Measurements from ENCODE around the gene SP9.
"Not testable (repeated sequence)": the region's sequence is repeated elsewhere in the genome, so short reads cannot be mapped to it uniquely, and the experiment has no call there.

SP9 gene

DNA sequence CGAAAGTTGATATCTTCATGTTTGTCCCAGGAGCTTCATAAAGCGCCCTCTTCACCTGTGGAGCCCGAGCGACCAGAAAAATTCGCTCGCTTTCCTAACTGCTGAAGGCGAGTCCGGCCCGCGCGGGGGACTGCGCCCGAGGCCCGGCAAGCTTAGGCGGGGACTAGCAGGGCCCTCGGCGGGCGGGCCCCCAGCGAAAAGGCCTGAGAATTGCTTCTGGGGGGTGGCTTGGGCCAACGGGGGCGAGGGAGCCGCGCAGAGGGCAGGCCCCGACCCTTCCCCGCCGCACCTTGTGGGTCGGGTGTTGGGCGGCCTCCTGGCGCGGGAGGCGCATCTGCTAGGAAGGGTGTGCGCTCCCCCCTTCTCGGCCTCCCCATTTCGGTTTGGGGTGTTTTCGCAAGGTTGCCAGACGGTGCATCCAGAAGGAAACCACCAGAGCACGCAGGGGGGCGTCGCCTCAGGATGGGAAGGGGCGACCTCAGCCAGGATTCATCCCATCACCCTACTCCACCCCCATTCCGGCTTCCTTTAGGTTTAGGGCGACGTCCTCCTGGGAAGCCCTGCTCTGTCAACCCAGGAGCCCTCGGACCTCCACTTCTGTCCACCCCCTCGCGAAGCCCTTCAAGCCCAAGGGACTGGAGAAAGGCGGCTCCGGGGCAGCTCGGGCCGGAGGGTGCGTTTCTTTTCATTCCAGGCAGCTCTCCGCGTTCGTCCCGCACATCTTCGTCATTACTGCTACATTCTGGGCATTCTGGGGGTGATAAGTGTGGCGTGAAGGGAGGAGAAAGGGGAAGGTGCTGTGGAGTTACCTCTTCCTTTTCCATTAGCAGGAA, 9.1 kb downstream of the SP9 start:
- FAIRE-seq (no peak), DNase-seq (ENCODE audit: insufficient read length, low spot score) (no peak)

DNA sequence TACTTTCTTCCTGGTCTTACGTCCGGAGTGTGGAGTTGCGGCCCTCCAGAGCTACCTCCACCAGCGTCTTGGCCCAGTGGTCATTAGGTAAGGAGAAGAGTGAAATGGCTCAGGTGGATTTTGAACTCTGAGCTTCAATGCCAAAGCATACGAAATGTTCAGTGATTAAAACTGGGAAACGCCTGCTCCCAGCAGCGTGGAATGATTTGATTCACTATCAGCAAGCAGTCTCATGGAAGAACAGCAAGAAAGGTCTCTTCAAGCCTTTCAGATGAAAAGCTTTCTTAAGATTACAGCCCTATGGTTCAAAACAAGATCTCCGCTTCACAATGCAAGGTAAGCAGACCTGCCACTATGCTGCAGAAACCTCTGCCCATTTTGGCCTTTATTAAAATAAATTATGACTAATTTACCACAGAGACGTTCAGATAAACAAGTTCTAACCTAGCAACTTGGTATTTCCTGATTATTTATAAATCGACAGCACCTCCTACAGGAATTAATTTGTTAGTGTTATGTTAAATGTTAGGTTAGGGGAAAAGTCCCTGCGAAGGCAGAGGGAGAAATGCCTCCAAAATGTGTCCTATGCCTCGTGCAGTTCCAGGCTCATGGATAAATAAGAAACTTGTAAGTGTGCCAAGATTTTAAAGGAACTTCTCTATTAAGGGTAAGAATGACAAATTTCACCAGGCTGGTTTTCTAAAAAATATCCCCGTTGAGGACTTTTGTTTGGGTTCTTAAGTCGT, 10.1 kb downstream of the SP9 start:
- peak; percentile 59 for FAIRE-seq
- DNase-seq (ENCODE audit: insufficient read length, low spot score): no peak

DNA sequence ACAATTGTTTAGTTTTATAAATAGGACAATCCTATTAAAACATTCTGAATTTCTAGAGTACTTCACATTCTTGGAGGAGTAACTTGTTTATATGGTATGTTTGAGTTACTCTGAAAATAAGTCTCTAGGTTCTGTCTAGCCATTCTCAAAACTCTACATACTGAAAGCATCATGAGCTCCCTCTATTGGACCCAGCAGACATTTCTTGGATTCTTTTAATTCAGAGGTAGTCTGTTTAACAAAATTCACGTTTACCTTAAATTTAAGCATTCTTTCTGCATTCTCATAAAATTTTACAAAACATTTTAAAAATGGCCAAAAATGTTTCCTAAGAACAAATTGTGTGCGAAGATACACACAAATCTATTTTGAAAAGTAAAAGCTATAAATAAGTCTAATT, 15.3 kb downstream of the SP9 start:
- DNase-seq (ENCODE audit: insufficient read length, low spot score) (no peak), FAIRE-seq (no peak)

DNA sequence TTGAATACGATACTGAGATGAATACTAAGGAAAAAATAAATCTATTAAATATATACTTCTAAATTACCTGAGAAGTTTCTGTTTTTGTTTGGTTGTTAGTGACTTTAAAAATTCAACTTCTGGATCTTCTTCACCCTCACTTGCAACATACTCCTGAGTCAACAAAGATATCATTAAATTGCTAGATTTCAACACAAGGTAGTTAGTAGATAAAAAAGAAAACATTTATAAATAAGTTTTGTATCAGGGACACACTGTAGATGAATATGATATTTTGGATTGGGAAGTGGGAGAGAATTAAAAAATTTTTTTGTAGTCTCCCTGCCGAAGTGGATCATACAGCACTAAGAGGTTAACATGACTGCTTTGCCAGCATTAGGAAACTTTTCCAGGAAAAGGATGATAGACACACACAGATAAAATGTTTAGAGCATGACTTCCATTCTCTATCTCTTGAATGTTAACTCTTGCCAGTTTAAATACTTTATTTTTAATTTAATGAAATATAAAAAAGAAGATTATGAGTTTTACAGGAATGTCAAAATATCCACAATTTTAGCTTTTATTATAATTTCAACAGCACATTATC, 15.9 kb downstream of the SP9 start:
- no peak for FAIRE-seq
- no peak for DNase-seq (ENCODE audit: insufficient read length, low spot score)

DNA sequence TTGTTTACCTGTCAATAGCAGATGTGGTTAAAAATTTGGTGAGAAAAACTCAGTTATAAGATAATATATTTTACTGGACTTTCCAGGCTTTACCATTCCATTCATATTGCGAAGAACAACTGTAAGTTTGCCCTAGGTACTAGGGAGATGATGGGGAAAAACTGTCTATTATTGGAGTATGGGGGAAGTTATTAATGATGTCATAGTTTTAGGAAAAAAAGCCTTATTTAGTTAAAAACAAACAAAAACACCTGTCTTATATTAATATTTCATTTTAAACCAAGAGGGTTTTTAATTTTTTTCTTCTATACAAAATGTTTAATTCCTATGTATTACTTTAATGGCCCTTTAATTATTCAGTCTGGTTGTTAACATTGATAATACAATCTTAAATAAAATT, 18.2 kb downstream of the SP9 start:
- DNase-seq (ENCODE audit: insufficient read length, low spot score) (no peak), FAIRE-seq (no peak)

DNA sequence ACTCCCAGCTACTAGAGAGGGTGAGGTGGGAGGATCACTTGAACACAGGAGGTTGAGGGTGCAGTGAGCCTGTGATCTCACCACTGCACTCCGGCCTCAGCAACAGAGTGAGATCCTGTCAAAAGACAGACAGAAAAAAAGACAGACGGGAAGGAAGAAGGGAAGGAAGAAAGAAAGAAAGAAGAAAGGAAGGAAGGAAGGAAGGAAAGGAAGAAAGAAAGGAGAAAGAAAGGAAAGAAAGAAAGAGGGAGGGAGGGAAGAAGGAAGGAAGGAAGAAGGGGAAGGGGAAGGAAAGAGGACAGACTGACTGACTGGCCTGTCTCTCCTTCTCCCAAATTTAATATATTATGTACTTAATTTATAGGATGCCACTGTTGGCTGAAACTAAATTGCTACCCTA, 21.6 kb downstream of the SP9 start:
- FAIRE-seq (no peak), DNase-seq (ENCODE audit: insufficient read length, low spot score) (no peak)

DNA sequence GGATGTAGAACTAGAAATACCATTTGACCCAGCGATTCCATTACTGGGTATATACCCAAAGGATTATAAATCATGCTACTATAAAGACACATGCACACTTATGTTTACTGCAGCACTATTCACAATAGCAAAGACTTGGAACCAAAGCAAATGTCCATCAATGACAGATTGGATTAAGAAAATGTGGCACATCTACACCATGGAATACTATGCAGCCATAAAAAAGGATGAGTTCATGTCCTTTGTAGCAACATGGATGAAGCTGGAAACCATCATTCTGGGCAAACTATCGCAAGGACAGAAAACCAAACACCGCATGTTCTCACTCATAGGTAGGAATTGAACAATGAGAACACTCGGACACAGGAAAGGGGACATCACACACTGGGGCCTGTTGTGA, 24.9 kb downstream of the SP9 start:
- DNase-seq (ENCODE audit: insufficient read length, low spot score); FAIRE-seq: not testable (repeated sequence)

DNA sequence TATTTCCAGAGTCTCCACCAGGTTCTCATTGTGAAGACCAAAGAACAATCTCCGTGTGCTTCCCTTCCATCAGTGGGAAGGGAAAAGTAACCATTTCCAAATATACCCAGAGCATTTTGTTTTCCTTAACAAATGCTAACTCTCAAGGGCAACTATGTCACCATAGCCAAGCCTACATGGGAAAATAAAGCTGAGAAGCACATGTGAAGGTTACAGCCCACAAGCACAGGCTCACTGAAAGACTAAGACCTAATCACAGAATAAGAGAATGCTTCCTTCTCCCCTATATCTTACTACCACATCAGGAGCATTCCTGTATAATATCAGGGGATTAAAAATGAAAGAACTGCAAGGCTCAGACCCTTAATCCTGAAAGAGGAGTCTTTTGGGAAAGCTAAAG, 28.2 kb downstream of the SP9 start:
- FAIRE-seq: no peak
- no peak for DNase-seq (ENCODE audit: insufficient read length, low spot score)

DNA sequence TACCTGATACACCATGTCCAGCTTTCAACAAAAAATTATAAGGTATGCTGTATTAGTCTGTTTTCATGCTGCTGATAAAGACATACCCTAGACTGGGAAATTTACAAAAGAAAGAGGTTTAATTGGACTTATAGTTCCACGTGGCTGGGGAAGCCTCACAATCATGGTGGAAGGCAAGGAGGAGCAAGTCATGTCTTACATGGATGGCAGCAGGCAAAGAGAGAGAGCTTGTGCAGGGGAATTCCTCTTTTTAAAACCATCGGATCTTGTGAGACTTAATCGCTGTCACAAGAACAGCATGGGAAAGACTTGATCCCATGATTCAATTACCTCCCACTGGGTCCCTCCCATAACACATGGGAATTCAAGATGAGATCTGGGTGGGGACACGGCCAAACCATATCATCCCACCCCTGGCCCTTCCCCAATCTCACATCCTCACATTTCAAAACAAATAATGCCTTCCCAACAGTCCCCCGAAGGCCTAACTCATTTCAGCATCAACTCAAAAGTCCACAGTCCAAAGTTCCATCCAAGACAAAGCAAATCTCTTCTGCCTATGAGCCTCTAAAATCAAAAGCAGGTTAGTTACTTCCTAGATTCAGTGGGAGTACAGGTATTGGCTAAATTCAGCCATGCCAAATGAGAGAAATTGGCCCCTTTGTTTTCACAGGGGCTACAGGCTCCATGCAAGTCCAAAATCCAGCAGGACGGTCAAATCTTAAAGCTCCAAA, 28.9 kb downstream of the SP9 start:
- not testable (repeated sequence) for DNase-seq (ENCODE audit: insufficient read length, low spot score); FAIRE-seq

DNA sequence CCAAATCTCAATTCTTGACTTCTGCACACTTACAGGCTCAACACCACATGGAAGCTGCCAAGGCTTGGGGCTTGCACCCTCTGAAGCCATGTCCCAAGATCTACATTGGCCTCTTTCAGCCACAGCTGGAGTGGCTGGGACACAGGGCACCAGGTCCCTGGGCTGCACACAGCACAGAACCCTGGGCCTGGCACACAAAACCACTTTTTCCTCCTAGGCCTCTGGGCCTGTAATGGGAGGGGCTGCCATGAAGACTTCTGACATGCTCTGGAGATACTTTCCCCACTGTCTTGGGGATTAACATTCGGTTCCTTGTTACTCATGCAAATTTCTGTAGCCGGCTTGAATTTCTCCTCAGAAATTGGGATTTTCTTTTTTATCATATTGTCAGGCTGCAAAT, 29.9 kb downstream of the SP9 start:
- FAIRE-seq (no peak), DNase-seq (ENCODE audit: insufficient read length, low spot score) (no peak)

DNA sequence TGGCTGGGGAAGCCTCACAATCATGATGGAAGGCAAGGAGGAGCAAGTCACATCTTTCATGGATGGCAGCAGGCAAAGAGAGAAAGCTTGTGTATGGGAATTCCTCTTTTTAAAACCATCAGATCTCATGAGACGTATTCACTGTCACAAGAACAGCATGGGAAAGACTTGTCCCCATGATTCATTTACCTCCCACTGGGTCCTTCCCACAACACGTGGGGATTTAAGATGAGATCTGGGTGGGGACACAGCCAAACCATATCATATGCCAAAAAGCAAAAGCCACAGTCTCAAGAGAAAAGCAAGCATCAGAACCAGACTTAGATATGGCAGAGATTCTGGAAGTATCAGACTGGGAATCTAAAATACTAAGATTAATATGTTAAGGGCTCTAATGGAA, 30.8 kb downstream of the SP9 start:
- DNase-seq (ENCODE audit: insufficient read length, low spot score) (no peak), FAIRE-seq (no peak)

DNA sequence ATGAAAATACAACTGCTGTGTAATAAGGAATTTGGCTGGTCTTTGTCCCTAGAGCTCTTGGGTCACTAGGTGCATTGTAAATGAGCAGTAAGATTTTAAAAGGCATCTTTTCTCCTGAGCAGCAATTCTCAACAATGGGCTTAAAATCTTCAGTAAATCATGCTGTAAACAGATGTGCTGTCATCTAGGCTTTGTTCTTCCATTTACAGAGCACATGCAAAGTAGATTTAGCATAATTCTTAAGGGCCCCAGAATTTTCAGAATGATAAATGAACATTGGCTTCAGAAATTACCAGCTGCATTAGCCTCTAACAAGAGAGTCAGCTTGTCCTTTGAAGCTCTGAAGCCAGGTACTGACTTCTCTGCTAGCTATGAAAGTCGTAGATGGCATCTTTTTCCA, 33.9 kb downstream of the SP9 start:
- DNase-seq (ENCODE audit: insufficient read length, low spot score) (no peak), FAIRE-seq (no peak)

DNA sequence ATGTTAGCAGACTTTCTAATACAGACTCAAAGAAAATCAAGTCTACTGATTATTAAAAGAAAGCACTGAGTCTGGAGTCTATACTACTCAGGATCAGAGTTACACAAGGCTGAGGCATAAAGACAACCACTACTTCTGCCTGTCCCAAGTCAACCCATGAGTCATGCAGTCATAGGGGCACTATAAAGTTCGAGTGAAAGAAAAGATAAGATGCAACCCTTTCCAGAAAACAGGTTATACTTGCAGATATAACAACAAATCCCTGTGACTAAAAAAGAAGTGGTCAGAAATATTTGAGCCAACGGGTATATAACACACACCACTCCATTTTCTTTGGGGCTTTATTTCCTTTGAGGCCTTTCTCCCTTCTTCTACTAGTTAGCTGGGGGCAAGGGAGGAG, 42.2 kb downstream of the SP9 start:
- FAIRE-seq (no peak), DNase-seq (ENCODE audit: insufficient read length, low spot score) (no peak)

DNA sequence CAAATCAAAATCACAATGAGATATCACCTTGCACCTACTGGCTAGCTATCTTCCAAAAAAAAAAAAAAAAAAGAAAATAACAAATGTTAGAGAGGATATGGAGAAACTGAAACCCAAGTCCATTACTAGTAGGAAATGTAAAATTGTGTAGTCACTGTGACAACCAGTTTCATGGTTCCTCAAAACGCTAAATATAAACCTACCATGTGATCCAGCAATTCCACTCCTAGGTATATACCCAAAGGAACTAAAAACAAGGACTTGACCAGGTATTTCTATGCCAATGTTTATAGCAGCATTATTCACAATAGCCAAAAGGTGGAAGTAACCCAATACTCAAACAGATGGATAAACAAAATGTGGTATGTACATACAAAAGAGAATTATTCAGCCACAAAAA, 49.0 kb downstream of the SP9 start:
- FAIRE-seq (peak; percentile 79), DNase-seq (ENCODE audit: insufficient read length, low spot score) (no peak)

DNA sequence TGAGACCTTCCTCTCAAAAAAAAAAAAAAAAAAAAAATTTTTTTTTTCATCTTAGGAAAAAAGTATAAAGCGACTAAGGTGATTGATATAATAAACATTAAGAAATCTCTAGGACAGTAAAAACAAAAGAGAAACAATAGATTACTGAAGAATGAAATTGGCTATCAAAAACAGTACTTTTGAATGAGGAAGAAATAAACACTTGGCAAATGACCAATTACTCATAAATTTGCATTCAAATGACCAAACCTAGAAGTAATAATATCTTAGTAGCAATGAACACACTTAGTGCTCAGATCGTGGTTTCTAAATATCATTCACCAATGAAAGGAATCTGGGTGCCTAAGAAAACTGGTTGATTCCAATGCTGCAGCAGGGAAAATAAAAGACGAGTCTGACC, 50.4 kb downstream of the SP9 start:
- FAIRE-seq (no peak), DNase-seq (ENCODE audit: insufficient read length, low spot score) (no peak)
